Mucosa of descending colon (tissue), 3 donors: ENCODE results near the gene TOX3. TPM values are rescaled to one million over a fixed set of nuclear protein-coding genes. Genes with fewer than 3 reads are reported as not detected.

Experiments used
- ATAC-seq: fragments of 200-7000 bp; cut with Tn5 transposase; one replicate; pipeline ENCODE4 v1.9.1; 2020; ENCODE audit warnings: mild to moderate bottlenecking, moderate library complexity
- DNase-seq, 3 donors: peaks; one replicate each; pipeline ENCODE4 v3.0.0-alpha.2; 2020
- H3K36me3 ChIP-seq: fragments of 200-600 bp; one replicate; pipeline ENCODE4 v1.8.0; 2021; ENCODE audit warnings: low read depth, mild to moderate bottlenecking
- H3K4me1 ChIP-seq: fragments of 200-600 bp; one replicate; pipeline ENCODE4 v1.8.0; 2021; ENCODE audit warnings: low read depth, mild to moderate bottlenecking
- H3K4me3 ChIP-seq: fragments of 200-600 bp; one replicate; pipeline ENCODE4 v1.8.0; 2021; ENCODE audit warnings: mild to moderate bottlenecking
- H3K9me3 ChIP-seq: fragments of 200-600 bp; one replicate; pipeline ENCODE4 v1.8.0; 2021; ENCODE audit warnings: mild to moderate bottlenecking
- CTCF ChIP-seq: fragments of 200-600 bp; IDR thresholded peaks from one replicate; pipeline ENCODE4 v1.8.0; 2022; ENCODE audit warnings: antibody characterized with exemption, mild to moderate bottlenecking
- intact Hi-C, 2 donors: fragments of 100-400 bp; cut with DNase I in 1 of 2; cut with micrococcal nuclease in 1 of 2; formaldehyde crosslinking; loops; one replicate each; pipeline versions ENCODE4 v1.11.0 to v1.11.1; 2022; cut with DNase I, micrococcal nuclease
- total RNA-seq, 3 donors: library from RNA; stranded (reverse); fragmentation: NEBNext Ultra II Directional in 2 of 3; extraction: Animal tissue kit (Norgen Biotek cat#: 25700) in 2 of 3; gene quantifications; one replicate each; pipeline versions ENCODE4 v1.2.1 to v1.2.4, GENCODE V29; 2021 to 2023
- donor health status: DM: no; HTN: no; CAD: no; lungs with moderate emphysema.
- donor health status: DM: no; HTN: no; CAD: no.
- donor health status: DM: no; HTN: yes; CAD: no.

Gene TOX3
- total RNA-seq, 3 donors from 2014 or later = 16.0 to 47.6 (median 42.3) TPM

GRCh38 chr16:52489894-52490293 lies 57.0 kb downstream of the TOX3 start:
- TF ChIP-seq CTCF = no peak
- no peak for ATAC-seq
- DNase-seq = no peak
- intact Hi-C loops = no loop called here
- no peak overlapping the region for H3K4me3 ChIP-seq
- peaks cover 32% of the 10 kb centered on the region for H3K4me1 ChIP-seq
- no peaks in the 10 kb centered on the region for H3K9me3 ChIP-seq
- no peaks in the 10 kb centered on the region for H3K36me3 ChIP-seq

DNA sequence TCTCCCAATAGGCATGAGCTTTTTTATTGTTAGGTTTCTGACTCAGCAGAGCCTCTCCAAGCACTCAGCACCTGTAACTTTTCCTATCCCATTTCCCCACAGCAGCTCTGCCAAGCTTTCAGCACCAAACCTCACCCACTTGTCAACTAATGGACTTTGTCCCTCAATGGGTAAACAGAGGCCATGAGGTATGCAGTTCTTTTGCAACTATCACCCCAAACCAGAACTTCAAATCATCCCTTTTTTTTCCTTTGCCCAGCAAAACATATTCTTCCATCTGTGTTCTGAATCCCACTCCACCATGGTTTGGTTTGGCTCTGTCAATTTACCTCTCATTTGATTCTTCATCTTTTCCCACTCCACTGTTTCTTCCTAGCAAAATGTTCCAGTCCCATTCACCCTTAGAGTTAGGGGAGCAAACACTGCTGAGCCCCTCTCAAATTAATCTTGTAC lies 58.1 kb downstream of the TOX3 start:
- Histone ChIP-seq H3K4me3 (no peak overlapping the region), H3K36me3 (no peaks in the 10 kb centered on the region), H3K9me3 (no peaks in the 10 kb centered on the region), H3K4me1 (peaks cover 23% of the 10 kb centered on the region)
- intact Hi-C loops = no loop called here
- peak; percentile 81 for ATAC-seq
- peak in 1 of 3 donors; percentile 42 for DNase-seq
- no peak for TF ChIP-seq CTCF

DNA sequence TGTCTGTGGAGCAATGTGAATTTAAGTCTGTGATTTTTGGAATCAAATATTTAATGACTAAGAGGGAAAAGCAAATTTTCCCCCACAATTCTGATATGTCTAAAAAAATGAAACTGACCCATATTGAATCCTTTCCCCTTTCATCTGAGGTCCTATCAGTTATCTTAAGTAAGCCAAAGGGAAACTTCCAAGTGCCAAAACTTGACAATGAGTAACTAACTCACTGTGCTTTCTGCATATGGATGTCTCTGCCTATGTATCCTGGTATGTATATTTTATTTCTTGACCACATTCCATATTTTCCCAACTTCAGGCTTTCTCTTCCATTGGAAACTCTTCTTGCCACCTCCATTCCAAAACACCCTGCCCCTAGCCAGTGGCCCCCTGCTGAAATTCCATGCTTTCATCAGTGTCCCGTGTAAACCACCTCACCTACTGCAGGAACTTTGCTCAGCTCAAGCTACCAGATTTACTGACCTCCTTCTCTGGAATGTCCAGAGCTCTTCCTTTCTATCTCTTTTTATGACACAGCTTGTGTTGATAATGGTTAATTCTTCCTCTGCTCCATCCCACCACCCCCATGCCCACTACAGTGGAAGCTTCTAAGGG lies 59.0 kb downstream of the TOX3 start:
- TF ChIP-seq CTCF = no peak
- no peaks in the 10 kb centered on the region for H3K9me3 ChIP-seq
- no peak for DNase-seq
- H3K4me3 ChIP-seq = no peak overlapping the region
- intact Hi-C loops = no loop called here
- no peak for ATAC-seq
- H3K4me1 ChIP-seq = peaks cover 16% of the 10 kb centered on the region
- no peaks in the 10 kb centered on the region for H3K36me3 ChIP-seq

DNA sequence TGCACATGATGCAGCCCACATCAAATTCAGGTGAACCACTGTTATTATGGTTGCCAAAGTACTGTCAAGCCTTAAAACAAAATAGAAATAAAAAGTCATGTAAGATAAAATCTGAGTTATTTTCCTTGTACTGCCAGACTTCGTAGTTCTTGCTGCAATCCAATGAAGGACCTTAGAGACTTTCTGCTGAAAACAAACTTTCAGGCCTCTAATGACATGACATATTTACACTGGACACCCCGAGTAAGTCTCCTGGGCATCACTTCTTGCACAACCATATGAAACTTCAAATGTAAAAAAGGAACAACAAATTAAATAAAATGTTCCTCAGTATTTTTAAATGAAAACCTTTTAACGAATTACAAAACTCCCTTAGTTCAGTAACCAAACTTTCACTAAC lies 66.7 kb downstream of the TOX3 start:
- no peak for TF ChIP-seq CTCF

GRCh38 chr16:52476111-52476510 lies 70.8 kb downstream of the TOX3 start:
- H3K36me3 ChIP-seq = no peaks in the 10 kb centered on the region
- intact Hi-C loops = no loop called here
- H3K4me3 ChIP-seq = no peak overlapping the region
- no peak for TF ChIP-seq CTCF
- DNase-seq (no peak), ATAC-seq (no peak)
- H3K9me3 ChIP-seq = no peaks in the 10 kb centered on the region
- no peaks in the 10 kb centered on the region for H3K4me1 ChIP-seq

More for the DNA sequence above, 66.7 kb downstream of the TOX3 start:
- no peaks in the 10 kb centered on the region for H3K36me3 ChIP-seq
- no peak for ATAC-seq
- intact Hi-C loops = no loop called here
- DNase-seq = no peak
- H3K9me3 ChIP-seq = no peaks in the 10 kb centered on the region
- no peak overlapping the region for H3K4me3 ChIP-seq
- no peaks in the 10 kb centered on the region for H3K4me1 ChIP-seq

GRCh38 chr16:52474679-52475078 lies 72.3 kb downstream of the TOX3 start:
- Histone ChIP-seq H3K36me3 (no peaks in the 10 kb centered on the region), H3K4me1 (no peaks in the 10 kb centered on the region), H3K9me3 (no peaks in the 10 kb centered on the region), H3K4me3 (no peak overlapping the region)
- no peak for DNase-seq
- TF ChIP-seq CTCF = no peak
- intact Hi-C loops = no loop called here
- no peak for ATAC-seq
